K562 (cell line): ENCODE data around the gene SANBR. TPM values are rescaled to one million over a fixed set of nuclear protein-coding genes. Genes with fewer than 3 reads are reported as not detected.

Experiments used
- ATAC-seq: fragments of 200-7000 bp; cut with Tn5 transposase; 3 replicates; pipeline ENCODE4 v1.9.1; 2020; ENCODE audit warnings: moderate library complexity
- BruUV-seq: library from RNA; stranded (reverse); fragments of 400-500 nt; replicated peaks from 2 replicates; lab custom pipeline; 2021; lab: Mats Ljungman, UMichigan
- CTCF ChIA-PET: fragments of 300-600 bp; formaldehyde crosslinking; extraction: SDS; loops from one replicate; lab custom pipeline; 2021; ENCODE audit warnings: low intra/inter-chr PET ratio; lab: Yijun Ruan, JAX
- POLR2A ChIA-PET: fragments of 300-600, 350-650 bp; sonication (Branson Sonifier 250); formaldehyde crosslinking; extraction: SDS; loops from one replicate; lab custom pipeline; 2021; ENCODE audit warnings: antibody characterized with exemption, inconsistent platforms; lab: Yijun Ruan, JAX
- DNase-seq, 4 experiments: peaks; one replicate each; pipeline versions ENCODE4 v3.0.0 to v3.0.0-alpha.2; 2011 to 2018; ENCODE audit warnings: low spot score in 3 of 4, mixed read lengths in 3 of 4; ENCODE audit errors: extremely low read depth in 1 of 4
- FAIRE-seq: peaks from 2 replicates; lab custom pipeline; 2011; peaks lifted over from hg19 to GRCh38; lab: Jason Lieb, UNC
- H2AFZ ChIP-seq: 2 replicates; pipeline ENCODE4 v1.6.0; 2011; ENCODE audit warnings: low read depth, low read length, control low read depth, inconsistent platforms
- H3K27ac ChIP-seq: fragments of 200-600 bp; 3 replicates; pipeline ENCODE4 v1.8.0; 2011; ENCODE audit warnings: low read depth, mild to moderate bottlenecking, control low read depth, inconsistent platforms, low read length, moderate library complexity, mixed read lengths; ENCODE audit errors: extremely low read depth
- H3K27me3 ChIP-seq, 2 experiments: fragments of 300-600 bp in 1 of 2; 2 replicates in 1 of 2; 3 replicates in 1 of 2; pipeline versions ENCODE4 v1.6.0 to v1.8.0; 2011; ENCODE audit warnings: inconsistent platforms in 2 of 2, low read length in 2 of 2, mild to moderate bottlenecking in 1 of 2, mixed read lengths in 1 of 2, moderate library complexity in 1 of 2; ENCODE audit not compliant: control insufficient read depth in 2 of 2, insufficient read depth in 2 of 2
- H3K36me3 ChIP-seq: fragments of 300-600 bp; 3 replicates; pipeline ENCODE4 v1.8.0; 2011; ENCODE audit warnings: mild to moderate bottlenecking, low read length, inconsistent platforms; ENCODE audit not compliant: control insufficient read depth, insufficient read depth
- H3K4me1 ChIP-seq, 2 experiments: fragments of 200-600 bp in 1 of 2; replicated peaks in 1 of 2; 2 replicates in 1 of 2; 3 replicates in 1 of 2; pipeline versions ENCODE4 v1.5.1 to v1.8.0; 2011; ENCODE audit warnings: inconsistent platforms in 2 of 2, low read length in 2 of 2, mild to moderate bottlenecking in 1 of 2, mixed read lengths in 1 of 2, moderate library complexity in 1 of 2; ENCODE audit not compliant: control insufficient read depth in 2 of 2, insufficient read depth in 2 of 2
- H3K4me2 ChIP-seq: 2 replicates; pipeline ENCODE4 v1.6.1; 2011; ENCODE audit warnings: low read length, control low read depth, inconsistent platforms, mixed read lengths; ENCODE audit not compliant: insufficient read depth
- H3K4me3 ChIP-seq: fragments of 200-600 bp; sonication (generic), shearing (Covaris generic); 2 replicates; pipeline ENCODE4 v1.5.1; 2016; ENCODE audit warnings: control low read depth, inconsistent platforms
- H3K79me2 ChIP-seq: fragments of 200-600 bp; 3 replicates; pipeline ENCODE4 v1.8.0; 2011; ENCODE audit warnings: low read length, inconsistent platforms; ENCODE audit not compliant: control insufficient read depth, insufficient read depth
- H3K9ac ChIP-seq, 2 experiments: 2 replicates each; pipeline versions ENCODE4 v1.6.0 to v1.6.1; 2011; ENCODE audit warnings: low read depth in 2 of 2, low read length in 2 of 2, control low read depth in 1 of 2, inconsistent platforms in 1 of 2, mild to moderate bottlenecking in 1 of 2, mixed read lengths in 1 of 2; ENCODE audit not compliant: insufficient read depth in 1 of 2
- H3K9me1 ChIP-seq: one replicate; pipeline ENCODE4 v1.6.0; 2011; ENCODE audit warnings: inconsistent platforms, mild to moderate bottlenecking, low read length, moderate library complexity; ENCODE audit not compliant: control insufficient read depth, insufficient read depth
- H3K9me3 ChIP-seq: replicated peaks from 2 replicates; pipeline ENCODE4 v1.5.1; 2011; ENCODE audit warnings: low read depth, low read length, inconsistent platforms; ENCODE audit not compliant: control insufficient read depth, insufficient read depth
- H4K20me1 ChIP-seq: replicated peaks from 2 replicates; pipeline ENCODE4 v1.6.1; 2011; ENCODE audit warnings: low read length, inconsistent platforms, mixed read lengths; ENCODE audit not compliant: control insufficient read depth, insufficient read depth
- ARID2 ChIP-seq: fragments of 450-650 bp; IDR thresholded peaks from 2 replicates; pipeline ENCODE4 v1.6.1; 2017; ENCODE audit warnings: antibody characterized with exemption, mild to moderate bottlenecking
- ATF3 ChIP-seq, 2 experiments: fragments of 450-650 bp in 1 of 2; sonication (generic) in 1 of 2; formaldehyde crosslinking in 1 of 2; IDR thresholded peaks in 1 of 2; conservative IDR thresholded peaks in 1 of 2; 2 replicates each; pipeline versions ENCODE4 v1.6.1 to v1.8.1; 2016 to 2023; ENCODE audit warnings: mild to moderate bottlenecking in 2 of 2, moderate library complexity in 2 of 2, inconsistent platforms in 1 of 2, missing genetic modification reagents in 1 of 2
- BHLHE40 ChIP-seq: IDR thresholded peaks from 2 replicates; pipeline ENCODE4 v1.6.1; 2011; ENCODE audit warnings: low read length, improper control_type of control experiment
- BRCA1 ChIP-seq, 2 experiments: fragments of 450-650 bp in 1 of 2; sonication (generic) in 1 of 2; formaldehyde crosslinking in 1 of 2; IDR thresholded peaks; 2 replicates each; pipeline versions ENCODE4 v1.5.0 to v1.6.1; 2017 to 2020; ENCODE audit warnings: mild to moderate bottlenecking in 1 of 2, missing genetic modification reagents in 1 of 2
- CEBPB ChIP-seq: fragments of 450-650 bp; IDR thresholded peaks from 2 replicates; pipeline ENCODE4 v1.6.1; 2016; ENCODE audit warnings: missing genetic modification characterization, missing compliant biosample characterization
- FOXK2 ChIP-seq, 2 experiments: fragments of 450-650 bp; IDR thresholded peaks in 1 of 2; conservative IDR thresholded peaks in 1 of 2; 2 replicates each; pipeline ENCODE4 v1.6.1; 2016; ENCODE audit warnings: low read depth in 2 of 2, mild to moderate bottlenecking in 1 of 2
- FOXO4 ChIP-seq: fragments of 450-650 bp; formaldehyde crosslinking; IDR thresholded peaks from 2 replicates; pipeline ENCODE4 v1.4.0; 2020; ENCODE audit warnings: mild to moderate bottlenecking, moderate library complexity
- FOXP4 ChIP-seq: sonication (generic); formaldehyde crosslinking; IDR thresholded peaks from 2 replicates; pipeline ENCODE4 v1.8.0; 2022; ENCODE audit warnings: mild to moderate bottlenecking, missing genetic modification reagents, borderline replicate concordance
- GABPB2 ChIP-seq: fragments of 250-450 bp; sonication (Bioruptor Pico); conservative IDR thresholded peaks from 2 replicates; pipeline ENCODE4 v1.5.1; 2021; ENCODE audit warnings: mild to moderate bottlenecking
- GATAD2B ChIP-seq: fragments of 450-650 bp; IDR thresholded peaks from 2 replicates; pipeline ENCODE4 v1.6.1; 2017; ENCODE audit warnings: mild to moderate bottlenecking, borderline replicate concordance
- MAFF ChIP-seq: IDR thresholded peaks from 2 replicates; pipeline ENCODE4 v1.6.1; 2012; ENCODE audit warnings: low read length, improper control_type of control experiment
- MAZ ChIP-seq, 2 experiments: fragments of 450-650 bp in 1 of 2; sonication (generic) in 1 of 2; formaldehyde crosslinking; IDR thresholded peaks in 1 of 2; conservative IDR thresholded peaks in 1 of 2; 2 replicates each; pipeline versions ENCODE4 v1.4.0 to v1.5.0; 2020; ENCODE audit warnings: mild to moderate bottlenecking in 1 of 2, missing genetic modification reagents in 1 of 2
- NCOA1 ChIP-seq: fragments of 450-650 bp; IDR thresholded peaks from 2 replicates; pipeline ENCODE4 v1.6.1; 2016; ENCODE audit warnings: low read depth
- NFE2L1 ChIP-seq: fragments of 450-650 bp; IDR thresholded peaks from 2 replicates; pipeline ENCODE4 v1.6.1; 2016; ENCODE audit warnings: missing genetic modification characterization, low read depth, mild to moderate bottlenecking, missing compliant biosample characterization, moderate library complexity, borderline replicate concordance
- ZNF280A ChIP-seq: fragments of 450-650 bp; IDR thresholded peaks from 2 replicates; pipeline ENCODE4 v1.6.1; 2018; ENCODE audit warnings: mild to moderate bottlenecking, low read depth; ENCODE audit not compliant: partially characterized antibody
- ZNF3 ChIP-seq: fragments of 250-450 bp; sonication (Bioruptor Pico); IDR thresholded peaks from 2 replicates; pipeline ENCODE4 v1.5.0; 2021; ENCODE audit warnings: mild to moderate bottlenecking, moderate library complexity
- ZNF316 ChIP-seq: fragments of 450-650 bp; IDR thresholded peaks from 2 replicates; pipeline ENCODE4 v1.6.1; 2016
- WGBS: fragments of 100-300 bp; shearing (Covaris generic); methylation state at CpG from one replicate; pipeline ENCODE4 v1.1.6; 2016; ENCODE audit warnings: low coverage, mixed read lengths; ENCODE audit not compliant: insufficient coverage; ENCODE audit errors: missing lambda C conversion rate; 5-methylcytosine and 5-hydroxymethylcytosine counted together
- in situ Hi-C: fragments of 300-500 bp; cut with MboI; formaldehyde crosslinking; loops from 4 replicates; pipeline ENCODE4 v1.15.0; 2018; ENCODE audit warnings: inconsistent platforms, mixed read lengths
- intact Hi-C: fragments of 100-400 bp; cut with micrococcal nuclease; formaldehyde crosslinking; loops from 2 replicates; pipeline ENCODE4 v1.14.2; 2022
- polyA plus RNA-seq, 8 experiments: library from polyadenylated mRNA; depleted of rRNA in 4 of 8; stranded (reverse) in 5 of 8; unstranded in 3 of 8; fragments of >200 nt; fragmentation: Nextera tagmentation in 2 of 8; fragmentation: Illumina TruSeq in 1 of 8; extraction: Ambion mirVana in 2 of 8; extraction: Trizol in 1 of 8; gene quantifications; 2 replicates each; pipeline versions ENCODE4 v1.2.1 to v1.2.3, GENCODE V29; 2011 to 2014; ENCODE audit warnings: inconsistent platforms in 1 of 8, missing spikeins in 1 of 8
- total RNA-seq, 7 experiments: library from RNA; depleted of rRNA in 6 of 7; stranded (reverse); fragments of >200 nt in 6 of 7; fragmentation: Illumina TruSeq in 2 of 7; extraction: Trizol in 2 of 7; gene quantifications; 2 replicates each; pipeline versions ENCODE4 v1.2.1 to v1.2.3, GENCODE V29; 2011 to 2021; ENCODE audit warnings: low replicate concordance in 1 of 7

The SANBR gene
- total and polyA plus RNA-seq, 9 of the 15 experiments (the other 6 are each of a cell fraction or from before 2014, with no cell fraction given) = 1.5 to 7.7 (median 6.2) TPM

- H3K27me3 ChIP-seq = no peaks in the 10 kb centered on the region
- 74% methylated on average over 4 of the region's 4 CpGs for WGBS
- TF ChIP-seq NFE2L1 (tag) (no peak), GATAD2B (no peak), NCOA1 (no peak), ARID2 (no peak), CEBPB (tag) (peak; percentile 79), FOXK2 (conservative IDR thresholded peaks at IDR 0.05 in 1 of 2, IDR thresholded peaks at IDR 0.05 in 1 of 2; ENCODE audit: low read depth in 2 of 2) (no peak), MAFF (no peak), GABPB2 (no peak), BRCA1 (IDR thresholded peaks at IDR 0.05) (no peak), BRCA1 (CRISPR knock-in tag; IDR thresholded peaks at IDR 0.05) (no peak), BHLHE40 (no peak), FOXO4 (CRISPR knock-in tag) (no peak), ZNF3 (CRISPR knock-in tag) (no peak), ATF3 (IDR thresholded peaks at IDR 0.05) (peak; percentile 44; the same call in 1 of the 2 replicates), ATF3 (CRISPR knock-in tag; conservative IDR thresholded peaks at IDR 0.05) (no peak), FOXP4 (no peak), MAZ (CRISPR knock-in tag; conservative IDR thresholded peaks at IDR 0.05 in 1 of 2, IDR thresholded peaks at IDR 0.05 in 1 of 2) (no peak), ZNF280A (no peak), ZNF316 (0 out of 2 replicates have a peak, but pooled peaks have one; percentile 6)
These were observed 42.0 kb upstream of the SANBR start for GRCh38 chr2:61023670-61024069.

More at GRCh38 chr2:61023670-61024069, 42.0 kb upstream of the SANBR start:
- BruUV-seq = no TSS peak
- peaks cover 0 to 4% of the 10 kb centered on the region in 2 experiments; a peak in 2 of 5 replicates for H3K4me1 ChIP-seq
- no peak overlapping the region for H3K4me3 ChIP-seq
- ChIA-PET CTCF (no interaction called here), POLR2A (no interaction called here)
- H2AFZ ChIP-seq = no peak overlapping the region
- H3K9me1 ChIP-seq = no peaks in the 10 kb centered on the region
- FAIRE-seq = no peak
- peaks cover 43% of the 10 kb centered on the region for H3K79me2 ChIP-seq
- peaks cover 21% of the 10 kb centered on the region; the same call in 2 of the 3 replicates for H3K36me3 ChIP-seq
- no peak overlapping the region for H3K4me2 ChIP-seq
- no peaks in the 10 kb centered on the region for H3K9me3 ChIP-seq
- no peak overlapping the region for H3K27ac ChIP-seq
- intact Hi-C loops (no loop called here), in situ Hi-C loops (no loop called here)
- H4K20me1 ChIP-seq = no peaks in the 10 kb centered on the region
- no peak for ATAC-seq
- no peak for DNase-seq
- H3K9ac ChIP-seq = no peak overlapping the region
